IPS-18c (cell line): Measurements from ENCODE around the gene RNU6-9.

Experiments
- H3K4me3 ChIP-seq: 2 replicates; pipeline ENCODE4 v1.7.0; 2013; ENCODE audit warnings: low read depth, mild to moderate bottlenecking, low read length, moderate library complexity; ENCODE audit not compliant: insufficient read depth
- H3K9me3 ChIP-seq: one replicate; pipeline ENCODE4 v1.6.1; 2013; ENCODE audit warnings: mild to moderate bottlenecking, low read length, moderate library complexity; ENCODE audit not compliant: control insufficient read depth, insufficient read depth

RNU6-9 gene

GRCh38 chr19:902446-903226, 9.4 kb downstream of the RNU6-9 start:
- Histone ChIP-seq H3K9me3 (peaks cover 2% of the 10 kb centered on the region), H3K4me3 (no peak overlapping the region)

GRCh38 chr19:903266-903797, 10.0 kb downstream of the RNU6-9 start:
- Histone ChIP-seq H3K4me3 (no peak overlapping the region), H3K9me3 (peaks cover 2% of the 10 kb centered on the region)

- Histone ChIP-seq H3K4me3 (no peak overlapping the region), H3K9me3 (peaks cover 2% of the 10 kb centered on the region)
Observed at GRCh38 chr19:904545-904944, 11.3 kb downstream of the RNU6-9 start.

- Histone ChIP-seq H3K4me3 (no peak overlapping the region), H3K9me3 (peaks cover 2% of the 10 kb centered on the region)
Observed at GRCh38 chr19:906480-906879, 13.2 kb downstream of the RNU6-9 start.

GRCh38 chr19:907183-907853, 14.0 kb downstream of the RNU6-9 start:
- no peak overlapping the region for H3K4me3 ChIP-seq
- H3K9me3 ChIP-seq: peaks cover 2% of the 10 kb centered on the region

GRCh38 chr19:911197-912033, 18.1 kb downstream of the RNU6-9 start:
- H3K4me3 ChIP-seq: peak overlapping the region; percentile 24; the same call in 1 of the 2 replicates

GRCh38 chr19:912181-913079, 19.1 kb downstream of the RNU6-9 start:
- peak overlapping the region; percentile 65 for H3K4me3 ChIP-seq
- H3K9me3 ChIP-seq: no peaks in the 10 kb centered on the region

More at GRCh38 chr19:911197-912033, 18.1 kb downstream of the RNU6-9 start:
- H3K9me3 ChIP-seq: no peaks in the 10 kb centered on the region

GRCh38 chr19:913080-913748, 19.9 kb downstream of the RNU6-9 start, which contains the start of gene R3HDM4:
R3HDM4 (minus strand) TSS chr19:913219; CDS start chr19:913157, 62 bp downstream.
- Histone ChIP-seq H3K4me3 (peak within 1 kb of the TSS; percentile 65), H3K9me3 (no peaks in the 10 kb centered on the region)

- Histone ChIP-seq H3K9me3 (no peaks in the 10 kb centered on the region), H3K4me3 (peak overlapping the region; percentile 63)
Observed at GRCh38 chr19:916645-917322, 23.5 kb downstream of the RNU6-9 start.

- no peaks in the 10 kb centered on the region for H3K9me3 ChIP-seq
- peak within 1 kb of the TSS; percentile 63 for H3K4me3 ChIP-seq
Observed at GRCh38 chr19:917323-918151, 24.3 kb downstream of the RNU6-9 start, which contains the start of gene KISS1R. KISS1R (plus strand) TSS chr19:917333; CDS start chr19:917503, 170 bp downstream.

GRCh38 chr19:918152-918437, 24.8 kb downstream of the RNU6-9 start:
- peak overlapping the region; percentile 63 for H3K4me3 ChIP-seq
- no peaks in the 10 kb centered on the region for H3K9me3 ChIP-seq

GRCh38 chr19:918481-919198, 25.4 kb downstream of the RNU6-9 start:
- Histone ChIP-seq H3K4me3 (peak overlapping the region; percentile 63; the same call in 1 of the 2 replicates), H3K9me3 (no peaks in the 10 kb centered on the region)

- peak overlapping the region; percentile 31 for H3K4me3 ChIP-seq
- H3K9me3 ChIP-seq: no peaks in the 10 kb centered on the region
Observed at GRCh38 chr19:919199-920050, 26.1 kb downstream of the RNU6-9 start.
